RKO (cell line): Measurements from ENCODE around the gene XRN1.
"Not testable (repeated sequence)": the region's sequence is repeated elsewhere in the genome, so short reads cannot be mapped to it uniquely, and the experiment has no call there.

Source experiments
- DNase-seq: peaks from one replicate; pipeline ENCODE4 v3.0.0-alpha.2; 2016; ENCODE audit warnings: low spot score

Gene XRN1

DNA sequence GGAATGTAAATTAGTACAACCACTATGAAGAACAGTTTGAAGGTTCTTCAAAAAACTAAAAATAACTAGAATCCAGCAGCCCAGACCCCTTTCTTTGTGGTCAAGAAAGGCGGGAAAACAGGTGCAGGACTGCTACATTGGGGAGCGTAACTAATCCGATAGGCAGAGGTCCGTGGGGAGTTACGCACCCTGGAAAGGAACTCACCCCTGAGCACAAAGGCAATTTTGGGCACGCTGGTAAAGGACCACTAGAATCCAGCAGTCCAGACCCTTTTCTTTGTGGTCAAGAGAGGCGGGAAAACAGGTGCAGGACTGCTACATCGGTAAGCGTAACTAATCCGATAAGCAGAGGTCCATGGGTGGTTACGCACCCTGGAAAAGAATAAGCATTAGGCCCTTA, 9.7 kb downstream of the XRN1 start:
- DNase-seq: not testable (repeated sequence)

DNA sequence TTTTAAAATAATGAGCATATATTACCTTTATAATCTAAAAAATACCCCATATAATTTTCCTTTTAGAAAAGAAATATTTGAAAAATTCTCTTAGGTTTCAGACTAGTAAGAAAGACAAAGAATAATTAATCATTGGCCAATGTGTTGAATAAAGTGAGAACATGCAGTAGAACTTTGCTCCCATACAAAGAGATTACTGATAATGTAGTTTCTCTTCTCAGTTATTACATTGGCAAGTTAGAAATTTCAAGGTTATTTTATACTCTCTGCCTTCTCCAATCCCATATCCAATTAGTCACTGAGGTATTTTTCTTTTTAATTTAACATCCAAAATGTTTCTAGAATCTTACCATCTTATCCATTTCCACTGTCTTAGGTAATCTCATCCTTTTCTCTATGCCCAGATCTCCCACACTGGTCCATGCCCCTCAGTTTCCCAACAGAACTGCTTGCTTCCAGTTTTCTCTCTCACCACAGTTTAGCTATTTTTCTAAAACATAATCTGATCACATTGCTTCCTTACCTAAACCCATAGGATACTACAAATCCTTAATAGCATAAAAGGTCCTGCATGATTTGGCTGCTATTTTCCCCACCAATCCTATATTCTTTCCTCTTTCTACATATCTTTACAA, 10.8 kb downstream of the XRN1 start:
- no peak for DNase-seq

DNA sequence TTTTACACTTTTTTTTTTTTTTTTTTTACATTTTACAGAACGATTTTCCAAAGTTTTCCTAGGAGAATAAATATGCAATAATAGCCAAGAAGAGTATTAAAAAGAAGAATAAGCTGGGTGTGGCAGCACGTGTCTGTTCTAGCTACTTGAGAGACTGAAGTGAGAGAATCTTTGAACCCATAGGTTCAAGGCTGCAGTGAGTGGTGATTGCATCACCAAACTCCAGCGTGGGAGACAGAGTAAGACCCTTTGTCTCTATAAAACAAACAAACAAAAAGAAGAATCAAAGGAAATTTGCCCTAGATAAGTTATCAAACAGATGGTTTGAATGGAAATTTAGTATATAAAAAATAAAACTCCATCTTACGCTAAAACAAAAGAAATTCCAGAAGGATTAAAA, 13.3 kb downstream of the XRN1 start:
- DNase-seq: no peak

DNA sequence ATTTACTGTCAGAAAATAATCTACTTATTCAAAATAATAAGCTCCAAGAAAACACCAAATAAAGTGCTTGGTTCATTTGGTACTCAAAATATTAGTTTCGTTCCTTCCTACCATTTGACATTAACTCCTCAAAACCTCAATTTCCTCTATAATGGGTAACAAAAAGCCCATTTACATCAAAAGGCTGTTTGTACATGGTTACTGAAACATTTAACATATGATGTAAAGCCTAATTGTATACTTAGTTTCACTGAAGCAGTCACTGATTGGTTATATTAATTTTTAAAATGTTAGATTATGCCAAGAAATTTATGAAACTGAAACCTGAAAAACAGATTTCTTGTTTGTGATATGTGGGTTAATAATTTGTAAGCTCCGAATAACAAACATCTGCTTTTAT, 14.7 kb downstream of the XRN1 start:
- DNase-seq: no peak

DNA sequence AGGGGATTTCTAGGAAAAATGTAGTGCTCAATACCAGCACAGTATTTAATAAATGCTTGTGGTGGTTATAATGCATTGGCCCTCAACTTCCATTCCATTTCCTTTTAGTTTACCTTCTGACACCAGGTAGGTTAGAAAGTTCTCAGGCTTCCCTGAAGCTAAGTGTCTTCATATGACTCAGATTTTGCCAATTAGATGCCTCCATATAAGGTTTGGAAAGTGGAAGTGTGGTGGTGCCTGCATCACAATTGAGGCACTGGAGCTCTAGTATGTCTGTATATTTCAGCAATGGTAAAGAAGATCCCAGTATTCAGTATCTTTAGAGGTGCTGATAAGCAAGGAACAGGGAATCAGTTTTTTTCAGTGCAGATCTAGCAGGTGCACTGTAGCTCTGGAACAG, 18.3 kb downstream of the XRN1 start:
- no peak for DNase-seq

DNA sequence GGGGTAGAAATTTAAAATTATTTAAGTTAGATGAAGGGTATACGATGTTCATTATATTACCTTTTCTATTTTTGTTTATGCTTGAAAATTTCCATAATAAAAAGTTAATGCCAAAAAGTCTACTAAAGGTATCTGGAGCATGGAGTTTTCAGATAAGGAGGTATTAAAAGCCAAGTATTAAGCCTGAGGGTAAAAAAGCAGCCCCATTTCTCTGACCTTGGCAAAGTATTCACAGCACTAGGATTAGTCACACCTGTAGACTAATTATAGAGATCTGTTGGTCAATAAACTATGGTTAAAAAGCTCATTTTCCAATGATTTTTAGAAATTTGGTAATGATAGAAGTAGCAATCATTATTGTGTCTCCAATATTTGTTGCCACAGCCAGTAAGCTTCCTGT, 23.1 kb downstream of the XRN1 start:
- no peak for DNase-seq

DNA sequence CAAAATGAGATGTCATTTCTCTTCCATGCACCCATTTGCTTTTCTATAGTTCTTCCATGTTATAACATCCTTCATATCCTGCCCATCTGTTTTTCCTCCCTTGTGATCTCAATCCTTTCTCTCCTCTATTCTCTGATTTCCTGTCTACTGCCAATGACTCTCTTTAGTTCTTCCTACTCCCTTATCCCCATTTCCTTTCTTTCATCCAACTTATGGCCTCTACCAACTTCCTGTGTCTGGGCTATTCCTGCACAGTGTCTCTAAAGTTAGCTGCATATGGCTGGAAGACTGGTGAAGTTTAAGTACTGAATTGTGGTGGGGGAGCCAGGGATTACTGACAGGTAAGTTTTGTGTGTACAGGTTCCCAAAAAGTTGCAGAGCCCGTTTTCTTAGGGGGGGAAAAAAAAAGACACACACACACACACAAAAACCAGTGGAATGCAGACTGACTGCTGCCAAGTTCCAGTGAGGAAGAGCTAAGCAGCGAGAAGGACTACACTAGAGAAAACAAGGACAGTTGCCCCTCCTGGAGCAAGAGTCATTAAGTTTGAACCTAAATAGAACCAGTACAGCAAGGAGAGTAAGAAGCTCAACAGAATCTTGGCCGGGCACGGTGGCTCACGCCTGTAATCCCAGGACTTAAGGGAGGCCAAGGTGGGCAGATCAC, 28.8 kb downstream of the XRN1 start:
- DNase-seq: no peak

DNA sequence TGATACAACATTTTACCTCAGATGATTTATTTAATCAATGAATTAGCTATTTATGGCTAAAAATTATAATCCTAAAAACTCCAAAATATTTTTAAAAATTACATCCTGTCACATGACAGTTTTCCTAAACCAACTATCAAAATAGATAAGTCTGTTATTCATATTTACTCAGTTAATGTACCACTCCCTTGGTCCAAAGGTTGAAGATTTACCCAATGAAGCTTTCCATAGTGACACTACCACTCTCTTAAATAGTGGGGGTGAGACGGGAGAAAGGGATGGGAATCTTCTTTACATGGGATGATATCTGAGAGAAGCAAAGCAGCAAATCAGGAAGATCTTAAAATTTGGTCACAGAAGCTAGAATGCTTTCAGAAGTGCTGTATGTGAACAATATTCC, 30.5 kb downstream of the XRN1 start:
- no peak for DNase-seq

DNA sequence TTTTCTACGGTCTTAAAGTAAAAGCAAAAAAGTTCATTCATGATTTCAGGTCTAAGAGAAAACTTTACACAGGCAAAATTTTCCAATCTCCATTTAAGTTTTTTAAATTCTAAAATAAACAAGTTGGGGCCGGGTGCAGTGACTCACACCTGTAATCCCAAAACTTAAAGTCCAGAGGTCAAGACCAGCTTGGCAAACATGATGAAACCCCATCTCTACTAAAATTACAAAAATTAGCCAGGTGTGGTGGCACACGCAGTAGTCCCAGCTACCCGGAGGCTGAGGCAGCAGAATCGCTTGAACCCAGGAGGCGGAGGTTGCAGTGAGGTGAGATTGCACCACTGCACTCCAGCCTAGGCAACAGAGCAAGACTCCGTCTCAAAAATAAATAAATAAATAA, 47.3 kb downstream of the XRN1 start:
- DNase-seq: not testable (repeated sequence)

DNA sequence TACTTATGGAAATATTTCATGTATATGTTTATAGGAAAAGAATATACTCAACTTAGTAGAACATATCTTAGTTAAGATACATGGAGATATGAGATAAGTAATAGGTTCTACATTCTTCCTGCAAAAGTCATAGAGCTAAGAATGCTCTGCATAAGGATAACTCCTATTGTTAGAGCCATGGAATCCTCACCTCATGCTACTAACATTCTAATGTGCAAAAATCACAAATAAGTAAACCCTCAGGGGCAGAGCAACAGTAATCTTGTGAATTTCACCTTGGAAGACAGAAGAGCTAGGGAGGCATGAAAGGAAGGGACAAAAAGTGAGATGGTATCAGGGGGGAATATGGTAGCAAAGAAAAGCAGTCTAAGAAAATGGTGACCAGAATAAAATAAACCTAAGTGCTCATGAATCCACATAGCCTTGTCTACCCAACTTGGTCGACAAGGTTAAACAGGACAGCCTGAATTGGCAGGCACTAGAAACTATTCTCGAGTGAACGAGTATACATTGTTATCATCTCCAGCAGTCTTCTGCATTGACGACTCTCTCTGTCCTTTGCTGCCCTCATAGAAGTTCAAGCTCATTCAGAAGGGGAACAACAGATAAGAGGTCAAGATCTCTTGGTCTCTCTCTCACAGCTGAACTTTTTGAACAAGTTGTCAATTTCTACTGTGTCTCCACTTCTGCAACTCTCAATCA, 52.8 kb downstream of the XRN1 start:
- no peak for DNase-seq

DNA sequence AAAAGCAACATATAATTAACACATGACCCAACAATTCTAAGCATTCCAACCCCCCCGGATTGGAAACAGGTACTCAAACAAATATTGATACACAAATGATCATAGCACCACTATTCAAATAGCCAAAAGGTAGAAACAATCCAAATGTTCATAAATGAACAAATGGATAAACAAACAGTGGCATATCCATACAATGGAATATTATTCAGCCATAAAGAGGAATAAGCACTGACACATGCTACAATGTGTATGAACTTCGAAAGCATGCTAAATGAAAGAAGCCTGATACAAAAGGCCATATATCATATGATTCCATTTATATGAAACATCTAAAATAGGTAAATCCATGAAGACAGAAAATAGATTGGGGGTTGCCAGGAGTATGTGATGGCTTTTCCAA, 62.8 kb downstream of the XRN1 start:
- DNase-seq: no peak

DNA sequence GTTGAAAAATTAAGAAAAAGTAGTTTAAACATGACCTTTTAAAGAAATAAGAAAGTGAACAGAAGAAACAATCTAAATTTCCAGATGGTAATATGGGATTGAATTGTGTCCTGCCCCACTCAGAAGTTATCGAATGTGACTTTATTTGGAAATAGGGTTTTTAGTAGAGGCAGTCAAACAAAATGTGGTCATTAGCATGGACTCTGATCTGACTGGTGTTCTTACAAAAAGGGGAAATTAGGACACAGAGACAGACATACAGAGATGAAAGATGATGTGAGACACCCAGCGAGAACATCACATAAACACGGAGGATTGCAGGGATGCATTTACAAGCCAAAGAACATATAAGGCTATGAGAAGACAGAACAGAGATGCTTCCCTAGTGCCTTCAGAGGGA, 73.2 kb downstream of the XRN1 start:
- no peak for DNase-seq

DNA sequence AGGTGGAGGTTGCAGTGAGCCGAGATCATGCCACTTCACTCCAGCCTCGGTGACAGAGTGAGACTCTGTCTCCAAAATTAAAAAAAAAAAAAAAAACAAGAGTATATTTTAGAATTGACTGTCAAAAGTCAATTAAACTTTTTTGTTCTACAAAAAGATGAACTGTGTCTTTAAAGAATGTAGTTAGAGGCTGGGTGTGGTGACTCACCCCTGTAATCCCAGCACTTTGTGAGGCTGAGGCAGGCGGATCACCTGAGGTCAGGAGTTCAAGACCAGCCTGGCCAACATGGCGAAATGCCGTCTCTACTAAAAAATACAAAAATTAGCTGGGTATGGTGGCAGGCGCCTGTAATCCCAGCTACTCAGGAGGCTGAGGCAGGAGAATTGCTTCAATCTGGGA, 78.3 kb downstream of the XRN1 start:
- DNase-seq: peak; percentile 32

DNA sequence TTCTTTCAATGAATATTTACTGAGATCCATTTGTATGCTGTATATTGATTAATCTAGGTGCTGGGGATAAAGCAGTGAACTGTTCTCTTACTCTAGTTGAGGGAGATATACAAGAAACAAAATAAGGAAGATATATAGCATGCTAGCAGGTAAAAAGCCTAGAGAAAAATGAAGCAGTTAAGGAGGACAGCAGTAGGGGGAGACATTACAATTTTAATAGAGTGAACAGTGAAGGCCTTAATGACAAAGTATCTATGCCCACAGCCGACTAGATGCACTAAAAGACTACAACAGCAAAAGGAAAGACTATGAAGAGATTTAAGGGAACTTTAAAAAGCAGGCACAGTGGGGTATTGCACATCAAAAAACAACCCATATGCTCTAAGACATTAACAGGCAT, 81.4 kb downstream of the XRN1 start:
- DNase-seq: peak; percentile 31

DNA sequence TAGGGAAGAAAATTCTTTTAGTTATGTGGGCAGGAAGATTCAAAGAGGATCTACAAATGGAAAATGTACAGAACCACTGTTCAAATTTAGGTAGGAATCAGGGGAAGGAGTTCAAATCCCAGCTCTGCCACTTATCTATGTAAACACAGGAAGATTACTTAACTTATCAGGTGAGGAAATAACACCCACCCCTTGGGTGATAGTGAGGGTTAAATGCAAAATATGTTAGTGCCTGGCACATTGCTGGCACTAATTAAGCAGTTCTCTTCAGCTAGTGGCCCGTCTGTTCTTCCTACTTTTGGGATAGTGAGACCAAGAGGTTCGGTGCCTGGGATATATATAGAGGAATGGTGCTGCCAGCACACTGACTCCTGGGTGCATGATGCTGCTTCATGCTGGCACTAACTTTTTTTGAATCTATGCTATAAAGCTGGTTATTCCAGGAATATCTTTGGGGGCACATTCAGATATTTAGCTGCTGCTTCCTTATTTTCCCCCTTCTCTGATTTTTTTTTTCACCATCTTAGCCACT, 83.8 kb downstream of the XRN1 start:
- DNase-seq: no peak

DNA sequence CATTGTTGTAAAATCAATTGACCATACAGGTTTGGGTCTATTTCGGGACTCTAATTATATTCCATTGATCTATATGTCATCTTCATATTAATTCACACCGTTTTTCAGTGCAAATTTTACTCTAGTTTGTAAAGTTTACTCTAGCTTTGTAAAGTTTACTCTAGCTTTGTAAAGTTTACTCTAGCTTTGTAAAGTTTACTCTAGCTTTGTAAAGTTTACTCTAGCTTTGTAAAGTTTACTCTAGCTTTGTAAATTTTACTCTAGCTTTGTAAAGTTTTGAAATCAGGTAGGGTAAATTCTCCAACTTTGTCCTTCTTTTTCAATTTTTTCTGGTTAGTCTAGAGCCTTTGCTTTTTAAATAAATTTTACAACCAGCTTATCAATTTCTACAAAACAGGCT, 84.4 kb downstream of the XRN1 start:
- not testable (repeated sequence) for DNase-seq

DNA sequence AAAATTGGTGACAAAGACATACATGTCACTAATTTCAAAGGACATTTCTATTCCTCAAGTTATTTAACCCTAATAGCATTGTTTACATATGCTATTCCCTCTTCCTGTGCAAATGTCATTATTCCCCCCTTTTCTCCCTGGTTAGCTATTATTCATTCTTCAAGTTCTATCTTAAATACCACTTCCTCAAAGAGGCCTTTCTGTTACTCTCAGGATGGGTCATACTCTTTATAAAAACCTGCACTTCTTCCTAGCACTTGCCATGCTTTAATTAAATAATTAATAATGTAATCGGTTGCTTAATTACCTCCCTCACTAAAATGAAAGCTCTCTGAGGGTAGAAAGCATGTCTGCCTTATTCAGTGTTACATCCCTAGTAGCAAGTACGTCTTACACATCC, 88.5 kb downstream of the XRN1 start:
- no peak for DNase-seq

DNA sequence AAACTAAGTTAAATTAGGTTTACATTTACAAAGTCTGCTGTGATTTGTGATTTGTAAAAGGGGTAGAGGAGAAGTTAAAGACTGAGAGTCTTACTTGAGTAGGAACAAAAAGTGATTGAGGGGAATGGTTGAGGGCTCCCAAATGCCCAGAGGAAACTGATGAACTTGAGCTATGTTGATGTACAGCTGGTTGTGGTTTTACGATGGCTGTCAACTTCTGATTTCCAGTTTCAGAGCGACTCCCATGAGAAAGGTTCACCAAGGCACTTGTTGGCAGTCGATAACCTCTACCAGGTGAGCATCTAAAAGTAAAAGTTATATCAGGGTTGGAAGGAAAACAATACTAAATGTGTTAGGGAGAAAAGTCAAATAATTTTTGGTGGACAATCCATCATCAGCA, 91.0 kb downstream of the XRN1 start:
- no peak for DNase-seq

DNA sequence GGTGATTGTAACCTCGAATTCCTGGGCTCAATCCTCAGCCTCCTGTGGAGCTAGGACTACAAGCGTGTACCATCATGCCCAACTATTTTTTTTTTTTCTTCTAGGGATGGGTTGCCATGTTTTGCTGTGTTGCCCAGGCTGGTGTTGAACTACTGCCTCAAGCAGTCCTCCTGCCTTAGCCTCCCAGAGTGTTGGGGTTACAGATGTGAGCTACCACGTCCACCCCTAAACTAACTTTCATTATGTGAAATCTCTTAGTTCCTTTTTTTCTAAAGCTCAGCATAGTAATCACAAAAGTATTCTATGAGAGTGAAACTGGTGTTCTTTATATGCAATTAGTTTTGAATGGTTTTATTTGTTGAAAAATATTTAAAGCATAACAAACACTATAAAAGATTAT, 92.1 kb downstream of the XRN1 start:
- no peak for DNase-seq

DNA sequence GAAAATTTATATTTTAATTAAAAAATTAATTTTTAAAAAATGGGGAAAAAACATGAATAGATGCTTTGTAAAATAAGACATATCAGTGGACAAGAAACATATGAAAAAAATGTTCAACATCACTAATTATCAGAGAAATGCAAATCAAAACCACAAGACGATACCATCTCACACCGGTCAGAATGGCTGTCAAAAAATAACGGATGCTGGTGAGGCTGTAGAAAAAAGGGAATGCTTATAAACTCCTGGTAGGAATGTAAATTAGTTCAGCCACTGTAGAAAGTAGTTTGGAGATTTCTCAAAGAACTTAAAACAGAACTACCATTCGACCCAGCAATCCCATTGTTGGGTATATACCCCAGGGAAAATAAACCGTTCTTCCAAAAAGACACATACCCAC, 93.8 kb downstream of the XRN1 start:
- DNase-seq: no peak

DNA sequence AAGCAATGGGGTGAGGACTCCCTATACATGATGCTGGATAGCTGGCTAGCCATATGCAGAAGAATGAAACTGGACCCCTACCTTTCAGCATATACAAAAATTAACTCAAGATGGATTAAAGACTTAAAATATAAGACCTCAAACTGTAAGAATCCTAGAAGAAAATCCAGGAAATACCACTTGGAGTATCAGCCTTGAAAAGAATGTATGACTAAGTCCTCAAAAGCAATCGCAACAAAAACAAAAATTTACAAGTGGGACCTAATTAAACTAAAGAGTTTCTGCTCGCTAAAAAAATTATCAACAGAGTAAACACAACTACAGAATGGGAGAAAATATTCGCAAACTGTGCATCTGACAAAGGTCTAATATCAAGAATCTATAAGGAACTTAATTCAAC, 94.3 kb downstream of the XRN1 start:
- DNase-seq: no peak

DNA sequence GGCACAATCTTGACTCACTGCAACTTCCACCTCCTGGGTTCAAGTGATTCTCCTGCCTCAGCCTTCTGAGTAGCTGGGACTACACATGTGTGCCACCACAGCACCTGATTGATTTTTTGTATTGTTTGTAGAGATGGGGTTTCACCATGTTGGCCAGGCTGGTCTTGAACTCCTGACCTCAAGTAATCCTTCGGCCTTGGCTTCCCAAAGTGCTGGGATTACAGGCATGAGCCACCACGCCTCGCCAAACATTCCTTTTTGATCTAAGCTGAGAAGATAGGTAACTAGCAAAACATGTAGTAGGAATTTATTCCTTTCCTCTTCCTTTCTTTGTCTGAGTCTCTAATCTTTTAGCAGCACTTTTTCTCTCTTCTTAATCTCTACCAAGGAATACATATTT, 95.1 kb downstream of the XRN1 start:
- DNase-seq: not testable (repeated sequence)

DNA sequence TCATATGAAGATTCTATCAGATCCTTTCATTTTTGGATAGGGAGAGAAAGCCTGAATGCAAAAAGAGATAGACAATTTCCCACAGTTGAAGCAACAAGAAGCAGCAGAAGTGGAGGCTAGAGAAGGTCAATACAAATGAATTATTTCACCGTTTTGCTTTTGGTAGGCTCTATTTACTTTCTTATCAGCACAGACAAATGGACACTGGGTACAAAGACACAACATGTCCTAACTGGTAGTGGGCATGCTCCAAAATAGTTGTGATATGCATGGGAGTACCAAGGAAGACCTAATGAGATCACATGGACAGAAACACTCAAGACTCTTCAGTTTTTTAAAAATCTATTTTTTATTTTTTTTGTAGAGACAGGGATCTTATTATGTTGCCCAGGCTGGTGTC, 99.4 kb downstream of the XRN1 start:
- no peak for DNase-seq
